ENCODE measurements around the gene APLN. TPM values are rescaled to one million over a fixed set of nuclear protein-coding genes. Genes with fewer than 3 reads are reported as not detected.

Gene APLN
- total RNA-seq, 1 experiment from 2014 or later = not detected

GRCh38 chrX:129632443-129632842 lies 22.3 kb downstream of the APLN start:
- H3K9me3 Mint-ChIP-seq (ENCODE audit: unreplicated experiment) = no peaks in the 10 kb centered on the region
- DNase-seq (ENCODE audit: unreplicated experiment) = no peak
- no peaks in the 10 kb centered on the region for H3K4me1 Mint-ChIP-seq (ENCODE audit: insufficient read depth, unreplicated experiment)
- CTCF ChIA-PET = interaction anchor here (0.5 to 0.8 kb wide), 2 partner anchors 94 to 95 kb away, joined by 3 read pairs; no protein-coding TSS in a partner anchor
- no peak for TF ChIP-seq CTCF (IDR thresholded peaks at IDR 0.05; ENCODE audit: unreplicated experiment)
- POLR2A ChIA-PET = no interaction called here
- H3K27ac Mint-ChIP-seq (ENCODE audit: low read depth, unreplicated experiment) = no peak overlapping the region
- H3K36me3 Mint-ChIP-seq (ENCODE audit: insufficient read depth, unreplicated experiment) = no peaks in the 10 kb centered on the region
- peaks cover 31% of the 10 kb centered on the region for H3K27me3 Mint-ChIP-seq (ENCODE audit: insufficient read depth, unreplicated experiment)
- no peak overlapping the region for H3K4me3 Mint-ChIP-seq (ENCODE audit: unreplicated experiment)
- no TSS peak for BruUV-seq (replicated peaks)
- intact Hi-C loops (cut with micrococcal nuclease) = loop anchor here (10.0 kb wide), 1 partner anchor 192 kb away; no protein-coding TSS in a partner anchor

- POLR2A ChIA-PET = no interaction called here
- no peaks in the 10 kb centered on the region for H3K36me3 Mint-ChIP-seq (ENCODE audit: insufficient read depth, unreplicated experiment)
- no peaks in the 10 kb centered on the region for H3K4me1 Mint-ChIP-seq (ENCODE audit: insufficient read depth, unreplicated experiment)
- no peak for TF ChIP-seq CTCF (IDR thresholded peaks at IDR 0.05; ENCODE audit: unreplicated experiment)
- H3K27me3 Mint-ChIP-seq (ENCODE audit: insufficient read depth, unreplicated experiment) = peaks cover 37% of the 10 kb centered on the region
- CTCF ChIA-PET = interaction anchor here (0.5 to 0.8 kb wide), 3 partner anchors 9 to 560 kb away, joined by 3 to 5 read pairs (median 3); no protein-coding TSS in a partner anchor
- no peaks in the 10 kb centered on the region for H3K9me3 Mint-ChIP-seq (ENCODE audit: unreplicated experiment)
- no TSS peak for BruUV-seq (replicated peaks)
- no peak for DNase-seq (ENCODE audit: unreplicated experiment)
- H3K4me3 Mint-ChIP-seq (ENCODE audit: unreplicated experiment) = no peak overlapping the region
- intact Hi-C loops (cut with micrococcal nuclease) = loop anchor here (10.0 kb wide), 1 partner anchor 193 kb away; no protein-coding TSS in a partner anchor
- H3K27ac Mint-ChIP-seq (ENCODE audit: low read depth, unreplicated experiment) = no peak overlapping the region
Measured at GRCh38 chrX:129631849-129632248, 22.9 kb downstream of the APLN start.

GRCh38 chrX:129629837-129630236 lies 24.9 kb downstream of the APLN start:
- H3K36me3 Mint-ChIP-seq (ENCODE audit: insufficient read depth, unreplicated experiment) = no peaks in the 10 kb centered on the region
- H3K4me1 Mint-ChIP-seq (ENCODE audit: insufficient read depth, unreplicated experiment) = no peaks in the 10 kb centered on the region
- no peak overlapping the region for H3K4me3 Mint-ChIP-seq (ENCODE audit: unreplicated experiment)
- ChIA-PET CTCF (interaction anchor here (0.7 to 5.0 kb wide), 4 partner anchors 7 to 431 kb away, joined by 3 to 36 read pairs (median 4); no protein-coding TSS in a partner anchor), POLR2A (no interaction called here)
- intact Hi-C loops (cut with micrococcal nuclease) = loop anchor here (10.0 kb wide), 1 partner anchor 195 kb away; no protein-coding TSS in a partner anchor
- no TSS peak for BruUV-seq (replicated peaks)
- no peak overlapping the region for H3K27ac Mint-ChIP-seq (ENCODE audit: low read depth, unreplicated experiment)
- no peak for DNase-seq (ENCODE audit: unreplicated experiment)
- no peaks in the 10 kb centered on the region for H3K9me3 Mint-ChIP-seq (ENCODE audit: unreplicated experiment)
- H3K27me3 Mint-ChIP-seq (ENCODE audit: insufficient read depth, unreplicated experiment) = peaks cover 54% of the 10 kb centered on the region
- no peak for TF ChIP-seq CTCF (IDR thresholded peaks at IDR 0.05; ENCODE audit: unreplicated experiment)

- no TSS peak for BruUV-seq (replicated peaks)
- no peak for TF ChIP-seq CTCF (IDR thresholded peaks at IDR 0.05; ENCODE audit: unreplicated experiment)
- Mint-ChIP-seq H3K9me3 (ENCODE audit: unreplicated experiment) (no peaks in the 10 kb centered on the region), H3K27me3 (ENCODE audit: insufficient read depth, unreplicated experiment) (peaks cover 63% of the 10 kb centered on the region), H3K4me3 (ENCODE audit: unreplicated experiment) (no peak overlapping the region), H3K36me3 (ENCODE audit: insufficient read depth, unreplicated experiment) (no peaks in the 10 kb centered on the region), H3K4me1 (ENCODE audit: insufficient read depth, unreplicated experiment) (no peaks in the 10 kb centered on the region), H3K27ac (ENCODE audit: low read depth, unreplicated experiment) (no peak overlapping the region)
- no peak for DNase-seq (ENCODE audit: unreplicated experiment)
- intact Hi-C loops (cut with micrococcal nuclease) = no loop called here
- ChIA-PET POLR2A (interaction anchor here (0.7 kb wide), 1 partner anchor 21 kb away, joined by 3 read pairs; no protein-coding TSS in a partner anchor), CTCF (interaction anchor here (0.7 to 5.0 kb wide), 3 partner anchors 11 to 299 kb away, joined by 3 to 36 read pairs (median 3); no protein-coding TSS in a partner anchor)
Measured at GRCh38 chrX:129626026-129626425, 28.7 kb downstream of the APLN start.
